Sigmoid colon (tissue), 7 donors: ENCODE measurements around the gene DOK5. TPM values are rescaled to one million over a fixed set of nuclear protein-coding genes. Genes with fewer than 3 reads are reported as not detected.

Experiments
- DNase-seq: peaks from one replicate; pipeline ENCODE4 v3.0.0-alpha.2; 2019
- H3K27ac ChIP-seq, 4 donors: fragments of 200-600 bp; sonication (generic); one replicate each; pipeline ENCODE4 v1.5.1; 2016 to 2019; ENCODE audit warnings: mild to moderate bottlenecking in 1 of 4
- H3K27me3 ChIP-seq, 3 donors: fragments of 200-600 bp; sonication (generic); one replicate each; pipeline ENCODE4 v1.5.1; 2019; ENCODE audit warnings: mild to moderate bottlenecking in 1 of 3
- H3K36me3 ChIP-seq, 4 donors: fragments of 200-600 bp; sonication (generic); one replicate each; pipeline ENCODE4 v1.5.1; 2016 to 2019
- H3K4me1 ChIP-seq, 4 donors: fragments of 200-600 bp; sonication (generic); one replicate each; pipeline ENCODE4 v1.5.1; 2017 to 2019
- H3K4me3 ChIP-seq, 4 donors: fragments of 200-600 bp; sonication (generic); one replicate each; pipeline ENCODE4 v1.5.1; 2017 to 2019; ENCODE audit warnings: mild to moderate bottlenecking in 2 of 4, moderate library complexity in 1 of 4
- H3K9me3 ChIP-seq, 4 donors: fragments of 200-600 bp in 3 of 4; sonication (generic) in 3 of 4; one replicate each; pipeline versions ENCODE4 v1.5.1 to v1.6.1; 2013 to 2019
- CTCF ChIP-seq, 4 experiments: fragments of 450-650 bp in 3 of 4; fragments of 200-600 bp in 1 of 4; IDR thresholded peaks; one replicate each; pipeline ENCODE4 v1.5.1; 2016 to 2019; ENCODE audit warnings: antibody characterized with exemption in 4 of 4, mild to moderate bottlenecking in 3 of 4, moderate library complexity in 2 of 4
- EP300 ChIP-seq, 4 donors: sonication (generic); formaldehyde crosslinking; IDR thresholded peaks; one replicate each; pipeline ENCODE4 v1.6.1; 2017; ENCODE audit warnings: antibody characterized with exemption in 4 of 4
- POLR2A ChIP-seq, 2 donors: fragments of 450-650 bp; IDR thresholded peaks; one replicate each; pipeline ENCODE4 v1.6.1; 2016; ENCODE audit warnings: antibody characterized with exemption in 2 of 2, mild to moderate bottlenecking in 2 of 2, moderate library complexity in 2 of 2
- POLR2AphosphoS5 ChIP-seq, 4 donors: sonication (generic); formaldehyde crosslinking; IDR thresholded peaks; one replicate each; pipeline ENCODE4 v1.6.1; 2017; ENCODE audit warnings: antibody characterized with exemption in 4 of 4
- WGBS, 2 donors: extraction: QIAGEN DNeasy Blood & Tissue Kit; methylation state at CpG; one replicate each; pipeline ENCODE4 v1.1.7; 2013; 5-methylcytosine and 5-hydroxymethylcytosine counted together
- intact Hi-C: fragments of 100-400 bp; cut with DNase I; formaldehyde crosslinking; loops from one replicate; pipeline ENCODE4 v1.15.1; 2023
- polyA plus RNA-seq, 3 donors: library from polyadenylated mRNA; stranded (reverse); fragments of 200-250 nt; gene quantifications; one replicate each; pipeline ENCODE4 v1.2.3, GENCODE V29; 2013
- total RNA-seq, 4 donors: library from RNA; depleted of rRNA; stranded (reverse); fragments of >200 nt; gene quantifications; one replicate each; pipeline ENCODE4 v1.1.0, GENCODE V29; 2016
- donor health status: healthy with polysubstance abuse.
- donor health status: Bipolar disorder and iron deficiency.
- donor health status: healthy.

The DOK5 gene
- total and polyA plus RNA-seq, 7 donors = 0.32 to 5.0 (median 1.7) TPM; not detected in 1

- WGBS, 2 donors = 52 to 72% methylated on average over 10 of the region's 10 CpGs
- H3K36me3 ChIP-seq = no peaks in the 10 kb centered on the region
- no peaks in the 10 kb centered on the region for H3K4me1 ChIP-seq
- no peaks in the 10 kb centered on the region for H3K27me3 ChIP-seq
- no peak overlapping the region for H3K27ac ChIP-seq
- TF ChIP-seq POLR2AphosphoS5 (IDR thresholded peaks at IDR 0.05) = no peak
- no peak for TF ChIP-seq POLR2A (IDR thresholded peaks at IDR 0.05)
- no peak for TF ChIP-seq EP300 (IDR thresholded peaks at IDR 0.05)
- DNase-seq = no peak
- no peak overlapping the region for H3K4me3 ChIP-seq
- intact Hi-C loops = no loop called here
- H3K9me3 ChIP-seq = no peaks in the 10 kb centered on the region
Observed at GRCh38 chr20:54611708-54612412, 136.5 kb downstream of the DOK5 start.

- Histone ChIP-seq H3K4me3 (no peak overlapping the region), H3K27me3 (no peaks in the 10 kb centered on the region), H3K9me3 (no peaks in the 10 kb centered on the region), H3K27ac (no peak overlapping the region), H3K36me3 (no peaks in the 10 kb centered on the region), H3K4me1 (no peaks in the 10 kb centered on the region)
- 85 to 88% methylated on average over 6 of the region's 6 CpGs for WGBS, 2 donors
- intact Hi-C loops = no loop called here
- TF ChIP-seq POLR2AphosphoS5 (IDR thresholded peaks at IDR 0.05) (no peak), EP300 (IDR thresholded peaks at IDR 0.05) (no peak), CTCF (IDR thresholded peaks at IDR 0.05) (no peak), POLR2A (IDR thresholded peaks at IDR 0.05) (no peak)
- no peak for DNase-seq
Observed at GRCh38 chr20:54618412-54618811, 143.0 kb downstream of the DOK5 start.

GRCh38 chr20:54619181-54619580, 143.8 kb downstream of the DOK5 start:
- H3K4me1 ChIP-seq = no peaks in the 10 kb centered on the region

GRCh38 chr20:54619682-54620081, 144.3 kb downstream of the DOK5 start:
- H3K27me3 ChIP-seq = no peaks in the 10 kb centered on the region
- DNase-seq = no peak
- no peaks in the 10 kb centered on the region for H3K9me3 ChIP-seq
- no peak overlapping the region for H3K4me3 ChIP-seq
- H3K27ac ChIP-seq = no peak overlapping the region
- no peaks in the 10 kb centered on the region for H3K36me3 ChIP-seq
- intact Hi-C loops = no loop called here
- WGBS, 2 donors = 91 to 92% methylated on average over 3 of the region's 3 CpGs
- TF ChIP-seq EP300 (IDR thresholded peaks at IDR 0.05) (no peak), CTCF (IDR thresholded peaks at IDR 0.05) (no peak)
- H3K4me1 ChIP-seq = no peaks in the 10 kb centered on the region

More at GRCh38 chr20:54619181-54619580, 143.8 kb downstream of the DOK5 start:
- no peak for DNase-seq
- Histone ChIP-seq H3K4me3 (no peak overlapping the region), H3K27me3 (no peaks in the 10 kb centered on the region), H3K27ac (no peak overlapping the region), H3K36me3 (no peaks in the 10 kb centered on the region), H3K9me3 (no peaks in the 10 kb centered on the region)
- TF ChIP-seq POLR2A (IDR thresholded peaks at IDR 0.05) = no peak
- TF ChIP-seq EP300 (IDR thresholded peaks at IDR 0.05) = no peak
- TF ChIP-seq POLR2AphosphoS5 (IDR thresholded peaks at IDR 0.05) = no peak
- no peak for TF ChIP-seq CTCF (IDR thresholded peaks at IDR 0.05)
- intact Hi-C loops = no loop called here
- 15 to 64% methylated on average over 7 of the region's 7 CpGs for WGBS, 2 donors

GRCh38 chr20:54620611-54621010, 145.2 kb downstream of the DOK5 start:
- TF ChIP-seq POLR2AphosphoS5 (IDR thresholded peaks at IDR 0.05) = no peak
- no peak for TF ChIP-seq CTCF (IDR thresholded peaks at IDR 0.05)
- TF ChIP-seq POLR2A (IDR thresholded peaks at IDR 0.05) = no peak
- no peak for TF ChIP-seq EP300 (IDR thresholded peaks at IDR 0.05)
- Histone ChIP-seq H3K9me3 (no peaks in the 10 kb centered on the region), H3K4me1 (no peaks in the 10 kb centered on the region), H3K27ac (no peak overlapping the region), H3K27me3 (no peaks in the 10 kb centered on the region), H3K36me3 (no peaks in the 10 kb centered on the region), H3K4me3 (no peak overlapping the region)
- DNase-seq = no peak
- 77 to 92% methylated on average over 5 of the region's 5 CpGs for WGBS, 2 donors
- intact Hi-C loops = no loop called here
